Measurements from ENCODE around the gene TIMM17A. TPM values are rescaled to one million over a fixed set of nuclear protein-coding genes. Genes with fewer than 3 reads are reported as not detected.

The TIMM17A gene
- polyA plus RNA-seq, 3 donors = 27.4 to 50.3 (median 45.4) TPM

DNA sequence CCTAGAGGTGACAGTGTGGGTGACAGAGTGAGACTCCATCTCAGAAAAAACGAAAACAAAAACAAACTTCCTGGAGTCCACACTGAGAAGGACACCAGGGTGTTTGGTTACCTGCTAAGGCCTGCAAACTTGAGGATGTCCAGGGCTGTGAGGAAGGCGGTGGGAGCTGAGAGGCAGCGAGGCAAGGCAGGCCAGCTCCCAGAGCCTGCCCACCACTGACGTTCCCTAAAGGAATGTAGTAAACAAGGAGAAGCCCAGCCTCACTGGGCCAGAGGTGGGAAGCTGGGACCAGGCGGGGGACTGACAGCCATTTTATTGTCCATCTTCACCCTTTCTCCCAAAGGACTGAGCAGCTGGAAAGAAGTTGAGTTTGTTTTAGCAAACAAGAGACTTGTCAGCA is 42.5 kb upstream of the TIMM17A start:
- Histone ChIP-seq H3K9me3 (replicated peaks in 1 of 2; ENCODE audit: control insufficient read depth in 1 of 2, insufficient read depth in 1 of 2, low read length in 2 of 2) (no peaks in the 10 kb centered on the region), H3K4me2 (replicated peaks; ENCODE audit: extremely low read depth, low read length, poor library complexity, severe bottlenecking) (no peak overlapping the region), H4K20me1 (ENCODE audit: insufficient read depth, low read length) (no peaks in the 10 kb centered on the region), H2AFZ (ENCODE audit: insufficient read depth, low read depth, low read length, poor library complexity, severe bottlenecking) (no peak overlapping the region), H3K27me3 (ENCODE audit: control insufficient read depth in 2 of 2, insufficient read depth in 2 of 2, low read length in 2 of 2) (no peaks in the 10 kb centered on the region), H3K27ac (ENCODE audit: low read depth in 1 of 2, low read length in 2 of 2) (no peak overlapping the region), H3K79me2 (ENCODE audit: insufficient read depth, low read length) (no peaks in the 10 kb centered on the region), H3K9ac (ENCODE audit: insufficient read depth, low read length, poor library complexity, severe bottlenecking) (no peak overlapping the region), H3K4me3 (replicated peaks in 1 of 3; ENCODE audit: low read depth in 2 of 3, low read length in 3 of 3) (no peak overlapping the region), H3K36me3 (replicated peaks in 1 of 2; ENCODE audit: control insufficient read depth in 1 of 2, insufficient read depth in 2 of 2, low read length in 2 of 2) (no peaks in the 10 kb centered on the region), H3K4me1 (ENCODE audit: control insufficient read depth in 1 of 2, insufficient read depth in 2 of 2, low read length in 2 of 2) (no peaks in the 10 kb centered on the region)
- TF ChIP-seq, protein P1, sequence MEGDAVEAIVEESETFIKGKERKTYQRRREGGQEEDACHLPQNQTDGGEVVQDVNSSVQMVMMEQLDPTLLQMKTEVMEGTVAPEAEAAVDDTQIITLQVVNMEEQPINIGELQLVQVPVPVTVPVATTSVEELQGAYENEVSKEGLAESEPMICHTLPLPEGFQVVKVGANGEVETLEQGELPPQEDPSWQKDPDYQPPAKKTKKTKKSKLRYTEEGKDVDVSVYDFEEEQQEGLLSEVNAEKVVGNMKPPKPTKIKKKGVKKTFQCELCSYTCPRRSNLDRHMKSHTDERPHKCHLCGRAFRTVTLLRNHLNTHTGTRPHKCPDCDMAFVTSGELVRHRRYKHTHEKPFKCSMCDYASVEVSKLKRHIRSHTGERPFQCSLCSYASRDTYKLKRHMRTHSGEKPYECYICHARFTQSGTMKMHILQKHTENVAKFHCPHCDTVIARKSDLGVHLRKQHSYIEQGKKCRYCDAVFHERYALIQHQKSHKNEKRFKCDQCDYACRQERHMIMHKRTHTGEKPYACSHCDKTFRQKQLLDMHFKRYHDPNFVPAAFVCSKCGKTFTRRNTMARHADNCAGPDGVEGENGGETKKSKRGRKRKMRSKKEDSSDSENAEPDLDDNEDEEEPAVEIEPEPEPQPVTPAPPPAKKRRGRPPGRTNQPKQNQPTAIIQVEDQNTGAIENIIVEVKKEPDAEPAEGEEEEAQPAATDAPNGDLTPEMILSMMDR (IDR thresholded peaks at IDR 0.05) = no peak
- Mint-ChIP-seq H3K9me3 (no peaks in the 10 kb centered on the region), H3K27me3 (ENCODE audit: low read depth in 3 of 3) (peaks cover 5 to 10% (median 6%) of the 10 kb centered on the region in 3 donors), H3K4me1 (no peaks in the 10 kb centered on the region), H3K36me3 (no peaks in the 10 kb centered on the region), H3K27ac (no peak overlapping the region), H3K4me3 (no peak overlapping the region)
- 90% methylated on average over 3 of the region's 5 CpGs for WGBS (ENCODE audit: insufficient coverage)
- no peak for DNase-seq
- intact Hi-C loops (cut with micrococcal nuclease) = no loop called here

DNA sequence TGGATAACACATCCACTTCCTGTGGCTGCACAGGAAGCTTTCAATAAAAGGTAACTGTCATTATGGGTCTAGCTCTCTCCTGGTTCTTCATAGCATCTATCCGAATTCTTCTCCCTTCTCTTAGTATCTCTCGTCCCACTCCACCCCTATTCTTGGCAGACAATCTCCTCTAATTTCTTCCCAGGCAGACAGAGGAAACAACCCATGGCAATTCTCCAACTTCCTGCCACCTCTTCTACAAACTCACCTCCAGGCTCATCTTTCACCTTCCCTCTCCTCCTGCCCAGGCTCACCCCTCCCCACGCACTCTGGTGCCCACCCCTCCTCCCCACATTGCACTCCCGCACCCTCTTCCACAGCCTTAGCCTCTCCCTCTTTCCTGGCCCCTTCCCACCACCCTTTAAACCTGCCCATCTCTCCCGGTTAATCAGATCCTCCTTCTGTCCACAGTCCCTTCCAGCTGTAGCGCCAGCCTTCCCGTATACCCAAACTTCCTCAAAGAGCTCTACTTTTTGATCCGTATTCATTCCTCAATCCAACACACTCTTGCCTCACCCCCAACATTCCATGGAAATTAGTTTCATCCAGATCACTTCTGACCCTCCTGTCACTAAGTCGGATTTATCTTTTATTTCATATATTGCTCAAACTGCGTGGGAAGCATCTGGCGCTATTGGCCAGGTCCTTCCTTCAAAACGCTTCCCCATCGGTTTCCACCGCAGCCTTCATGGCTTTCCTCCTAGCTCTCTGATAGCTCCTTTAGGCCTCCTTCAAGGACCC is 40.7 kb upstream of the TIMM17A start:
- Mint-ChIP-seq H3K27me3 (ENCODE audit: low read depth in 3 of 3) (peaks cover 6 to 13% (median 8%) of the 10 kb centered on the region in 3 donors), H3K4me1 (no peaks in the 10 kb centered on the region), H3K4me3 (no peak overlapping the region), H3K9me3 (no peaks in the 10 kb centered on the region), H3K27ac (no peak overlapping the region), H3K36me3 (no peaks in the 10 kb centered on the region)
- Histone ChIP-seq H3K4me2 (replicated peaks; ENCODE audit: extremely low read depth, low read length, poor library complexity, severe bottlenecking) (no peak overlapping the region), H3K27ac (ENCODE audit: low read depth in 1 of 2, low read length in 2 of 2) (no peak overlapping the region), H3K4me1 (ENCODE audit: control insufficient read depth in 1 of 2, insufficient read depth in 2 of 2, low read length in 2 of 2) (no peaks in the 10 kb centered on the region), H4K20me1 (ENCODE audit: insufficient read depth, low read length) (no peaks in the 10 kb centered on the region), H3K9ac (ENCODE audit: insufficient read depth, low read length, poor library complexity, severe bottlenecking) (no peak overlapping the region), H2AFZ (ENCODE audit: insufficient read depth, low read depth, low read length, poor library complexity, severe bottlenecking) (no peak overlapping the region), H3K9me3 (replicated peaks in 1 of 2; ENCODE audit: control insufficient read depth in 1 of 2, insufficient read depth in 1 of 2, low read length in 2 of 2) (no peaks in the 10 kb centered on the region), H3K27me3 (ENCODE audit: control insufficient read depth in 2 of 2, insufficient read depth in 2 of 2, low read length in 2 of 2) (no peaks in the 10 kb centered on the region), H3K79me2 (ENCODE audit: insufficient read depth, low read length) (no peaks in the 10 kb centered on the region), H3K4me3 (replicated peaks in 1 of 3; ENCODE audit: low read depth in 2 of 3, low read length in 3 of 3) (no peak overlapping the region), H3K36me3 (replicated peaks in 1 of 2; ENCODE audit: control insufficient read depth in 1 of 2, insufficient read depth in 2 of 2, low read length in 2 of 2) (no peaks in the 10 kb centered on the region)
- TF ChIP-seq, protein P1 (IDR thresholded peaks at IDR 0.05) = no peak
- intact Hi-C loops (cut with micrococcal nuclease) = no loop called here
- DNase-seq = no peak
- WGBS (ENCODE audit: insufficient coverage) = 90% methylated on average over 11 of the region's 14 CpGs

All from CD14-positive monocyte (primary cell).